GM12801 (cell line): ENCODE results near the gene AFAP1L1.

Experiments used
- TF ChIP-seq, protein P1 (sequence below): IDR thresholded peaks from one replicate; pipeline ENCODE4 v1.5.1; 2011; ENCODE audit warnings: control low read depth; ENCODE audit not compliant: insufficient read length; ENCODE audit errors: extremely low read depth

The AFAP1L1 gene

DNA sequence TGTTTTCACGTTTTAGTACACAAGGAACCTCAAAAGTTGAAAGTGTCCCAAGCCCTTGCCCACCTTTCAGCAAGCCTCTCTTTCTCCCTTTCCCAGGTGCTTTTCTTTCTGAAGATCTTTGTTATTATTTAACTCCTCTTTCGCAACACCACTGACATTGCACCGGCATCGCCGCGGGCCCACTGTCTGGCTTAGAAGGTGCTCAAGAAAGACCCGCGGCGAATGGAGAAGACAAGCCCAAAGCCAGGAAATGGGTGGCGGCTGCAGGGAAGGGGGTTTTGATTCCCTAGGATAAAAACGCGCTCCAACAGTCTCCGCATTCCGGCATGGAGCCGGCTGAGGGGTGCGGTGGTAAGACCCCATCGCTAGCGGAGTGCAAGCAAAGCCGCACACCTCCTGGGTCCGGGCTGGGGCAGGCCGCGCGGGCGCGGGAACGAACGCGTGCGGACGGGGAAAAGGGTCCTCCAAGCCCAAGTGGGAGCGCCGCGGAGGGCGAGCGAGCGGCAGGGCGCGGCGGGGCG is 404 bp upstream of the AFAP1L1 start:
- TF ChIP-seq, protein P1, sequence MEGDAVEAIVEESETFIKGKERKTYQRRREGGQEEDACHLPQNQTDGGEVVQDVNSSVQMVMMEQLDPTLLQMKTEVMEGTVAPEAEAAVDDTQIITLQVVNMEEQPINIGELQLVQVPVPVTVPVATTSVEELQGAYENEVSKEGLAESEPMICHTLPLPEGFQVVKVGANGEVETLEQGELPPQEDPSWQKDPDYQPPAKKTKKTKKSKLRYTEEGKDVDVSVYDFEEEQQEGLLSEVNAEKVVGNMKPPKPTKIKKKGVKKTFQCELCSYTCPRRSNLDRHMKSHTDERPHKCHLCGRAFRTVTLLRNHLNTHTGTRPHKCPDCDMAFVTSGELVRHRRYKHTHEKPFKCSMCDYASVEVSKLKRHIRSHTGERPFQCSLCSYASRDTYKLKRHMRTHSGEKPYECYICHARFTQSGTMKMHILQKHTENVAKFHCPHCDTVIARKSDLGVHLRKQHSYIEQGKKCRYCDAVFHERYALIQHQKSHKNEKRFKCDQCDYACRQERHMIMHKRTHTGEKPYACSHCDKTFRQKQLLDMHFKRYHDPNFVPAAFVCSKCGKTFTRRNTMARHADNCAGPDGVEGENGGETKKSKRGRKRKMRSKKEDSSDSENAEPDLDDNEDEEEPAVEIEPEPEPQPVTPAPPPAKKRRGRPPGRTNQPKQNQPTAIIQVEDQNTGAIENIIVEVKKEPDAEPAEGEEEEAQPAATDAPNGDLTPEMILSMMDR = no peak

- TF ChIP-seq, protein P1 = no peak
Observed at GRCh38 chr5:149273237-149273636, 1.6 kb downstream of the AFAP1L1 start.

DNA sequence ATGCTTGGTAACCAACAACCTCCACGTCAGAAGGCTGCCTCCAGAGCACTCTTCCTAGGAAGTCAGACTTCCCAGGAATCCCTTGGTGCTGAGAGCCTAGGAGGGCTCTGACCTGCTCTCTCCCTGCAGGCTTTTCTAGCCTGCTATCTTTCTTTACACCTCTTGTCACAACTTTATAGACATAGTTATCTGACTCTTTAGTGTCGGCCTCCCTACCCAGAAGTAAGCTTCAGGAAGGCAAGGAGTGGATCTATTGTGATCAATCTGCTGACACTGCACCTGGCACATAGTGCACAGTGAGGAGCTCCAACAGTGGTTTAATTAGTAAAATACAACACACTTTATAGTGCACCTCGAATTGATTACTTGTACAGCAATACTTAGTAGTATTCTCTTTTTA is 2.3 kb downstream of the AFAP1L1 start:
- TF ChIP-seq, protein P1 = no peak

- TF ChIP-seq, protein P1 = no peak
Observed at GRCh38 chr5:149274939-149275338, 3.3 kb downstream of the AFAP1L1 start.

DNA sequence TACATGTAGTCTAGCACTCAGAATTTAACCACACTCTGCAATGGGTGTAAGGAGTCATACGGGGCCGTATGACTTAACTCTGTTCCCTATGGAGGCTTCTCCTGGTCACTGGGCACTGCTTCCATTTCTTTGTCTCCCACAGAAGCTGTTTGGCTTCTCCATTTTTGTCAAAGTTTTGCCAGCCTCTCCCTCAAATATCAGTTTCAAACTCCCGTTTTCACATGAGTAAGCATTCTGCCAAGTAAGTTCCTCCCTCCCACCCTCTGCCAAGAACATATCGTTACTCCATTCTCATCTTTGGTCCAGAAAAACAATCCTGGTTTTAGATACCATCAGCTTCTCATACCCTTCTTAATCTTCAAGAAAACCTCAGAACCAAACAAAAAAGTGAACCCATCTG is 6.1 kb downstream of the AFAP1L1 start:
- TF ChIP-seq, protein P1 = no peak

DNA sequence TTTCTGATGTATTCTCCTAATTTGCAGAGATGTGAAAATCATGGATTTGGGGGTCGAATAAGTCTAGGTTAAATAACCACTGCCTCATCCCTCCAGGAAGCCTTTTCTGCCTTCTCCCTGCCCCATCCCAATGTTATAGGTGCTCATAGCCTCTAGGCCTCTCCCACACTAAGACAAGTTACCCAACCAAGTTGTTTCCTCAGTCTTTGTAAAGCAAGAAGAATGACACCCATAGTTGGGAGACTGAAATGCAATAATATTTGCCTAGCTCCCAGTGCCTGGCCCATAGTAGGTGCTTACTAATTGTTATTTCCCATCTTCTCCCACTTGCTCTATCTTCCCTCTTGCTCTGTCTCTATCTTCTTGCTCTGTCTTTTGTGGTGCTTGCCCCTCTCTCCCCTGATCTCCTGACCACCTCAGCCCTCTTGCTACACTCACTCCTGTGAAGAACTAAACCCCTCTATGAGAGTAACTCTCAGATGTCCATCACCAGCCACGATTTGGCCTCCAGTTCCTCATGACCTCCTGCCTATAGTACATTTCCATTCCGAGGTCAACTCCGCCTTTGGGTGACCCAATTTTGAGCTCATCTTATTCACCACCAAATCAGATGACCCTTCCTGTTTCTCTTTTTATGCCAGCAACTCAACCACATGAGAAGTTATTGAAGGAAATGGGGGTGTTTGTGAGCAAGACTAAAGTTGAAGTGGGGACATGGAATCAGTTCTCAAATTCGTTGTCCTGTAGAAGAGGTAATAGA is 7.0 kb downstream of the AFAP1L1 start:
- TF ChIP-seq, protein P1 = no peak

DNA sequence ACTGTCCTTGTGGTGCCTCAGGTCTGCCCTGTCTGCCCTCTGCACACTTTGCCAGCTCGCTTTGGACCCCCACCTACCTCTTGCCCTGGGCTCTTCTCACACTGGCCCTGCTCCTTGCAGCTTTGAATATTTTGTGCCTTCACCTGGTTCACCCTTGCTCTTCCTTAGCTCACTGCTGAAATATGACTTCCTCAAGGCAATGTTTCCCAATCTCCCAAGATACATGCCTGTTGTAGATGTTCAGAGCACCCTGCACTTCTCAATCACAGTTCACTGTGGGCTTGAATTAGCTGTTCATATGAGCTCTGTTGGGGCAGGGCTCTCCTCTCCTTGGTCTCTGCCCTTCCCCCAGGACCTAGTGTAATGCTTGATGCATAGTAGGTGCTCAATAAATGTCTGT is 8.0 kb downstream of the AFAP1L1 start:
- TF ChIP-seq, protein P1 = no peak
